Body of pancreas (tissue), 4 donors: ENCODE data around the gene EPB41L5. TPM values are rescaled to one million over a fixed set of nuclear protein-coding genes. Genes with fewer than 3 reads are reported as not detected.

Experiments used
- ATAC-seq: fragments of 150-250 bp; one replicate; pipeline ENCODE4 v1.9.1; 2016
- DNase-seq, 4 donors: peaks; one replicate each; pipeline ENCODE4 v3.0.0-alpha.2; 2019
- H3K27ac ChIP-seq, 4 donors: fragments of 200-600 bp; sonication (generic); 1 replicate in 3 of 4; 2 replicates in 1 of 4; pipeline versions ENCODE4 v1.5.1 to v1.6.1; 2016 to 2019; ENCODE audit warnings: mild to moderate bottlenecking in 1 of 4, mixed read lengths in 1 of 4, moderate library complexity in 1 of 4
- H3K27me3 ChIP-seq, 2 donors: fragments of 200-600 bp; sonication (generic); one replicate each; pipeline ENCODE4 v1.6.0; 2016; ENCODE audit warnings: mild to moderate bottlenecking in 1 of 2
- H3K36me3 ChIP-seq, 2 donors: fragments of 200-600 bp; sonication (generic); replicated peaks in 1 of 2; 2 replicates each; pipeline ENCODE4 v1.5.1; 2016; ENCODE audit warnings: low read depth in 2 of 2; ENCODE audit not compliant: insufficient read depth in 1 of 2
- H3K4me1 ChIP-seq: fragments of 200-600 bp; sonication (generic); one replicate; pipeline ENCODE4 v1.6.0; 2016
- H3K4me3 ChIP-seq, 2 donors: fragments of 200-600 bp; sonication (generic); 1 replicate in 1 of 2; 2 replicates in 1 of 2; pipeline ENCODE4 v1.5.1; 2016 to 2019
- H3K9me3 ChIP-seq, 3 donors: fragments of 200-600 bp; sonication (generic); 1 replicate in 2 of 3; 2 replicates in 1 of 3; pipeline ENCODE4 v1.5.1; 2016
- POLR2A ChIP-seq, 3 donors: fragments of 450-650 bp; IDR thresholded peaks; one replicate each; pipeline ENCODE4 v1.6.1; 2016; ENCODE audit warnings: antibody characterized with exemption in 3 of 3, mild to moderate bottlenecking in 2 of 3
- WGBS, 2 donors: methylation state at CpG; one replicate each; pipeline ENCODE4 v1.1.5; 2017; 5-methylcytosine and 5-hydroxymethylcytosine counted together
- intact Hi-C: fragments of 100-400 bp; cut with DNase I; formaldehyde crosslinking; loops from one replicate; pipeline ENCODE4 v1.15.1; 2023
- total RNA-seq, 2 donors: library from RNA; depleted of rRNA; stranded (reverse); fragments of >200 nt; gene quantifications; one replicate each; pipeline ENCODE4 v1.1.0, GENCODE V29; 2016
- TF ChIP-seq, protein P1 (sequence below), 7 experiments: fragments of 450-650 bp in 4 of 7; fragments of 200-600 bp in 3 of 7; sonication (generic) in 3 of 7; IDR thresholded peaks; one replicate each; pipeline ENCODE4 v1.5.1; 2016 to 2019; ENCODE audit warnings: antibody characterized with exemption in 7 of 7

Gene EPB41L5
- total RNA-seq, 2 donors from 2014 or later = 27.2 to 32.6 TPM

DNA sequence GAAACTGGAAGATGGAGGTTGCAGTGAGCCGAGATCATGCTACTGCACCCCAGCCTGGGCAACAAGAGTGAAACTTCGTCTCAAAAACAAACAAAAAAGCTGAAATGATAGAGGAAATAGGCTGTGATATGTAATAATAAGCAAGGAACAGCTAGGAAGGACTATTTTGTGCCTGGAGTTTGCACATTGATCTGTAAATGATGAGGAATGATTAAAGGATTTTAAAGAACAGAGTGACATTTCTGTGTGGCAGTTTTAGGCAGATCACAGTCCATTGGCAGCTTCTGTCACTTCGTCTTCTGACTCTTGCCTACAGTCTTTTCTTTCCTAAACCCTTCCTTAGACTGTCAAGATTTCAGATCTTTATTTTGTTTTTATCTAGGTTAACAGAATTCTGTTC, 19.4 kb downstream of the EPB41L5 start:
- no peaks in the 10 kb centered on the region for H3K27me3 ChIP-seq
- 61 to 75% methylated on average over 3 of the region's 3 CpGs for WGBS, 2 donors

DNA sequence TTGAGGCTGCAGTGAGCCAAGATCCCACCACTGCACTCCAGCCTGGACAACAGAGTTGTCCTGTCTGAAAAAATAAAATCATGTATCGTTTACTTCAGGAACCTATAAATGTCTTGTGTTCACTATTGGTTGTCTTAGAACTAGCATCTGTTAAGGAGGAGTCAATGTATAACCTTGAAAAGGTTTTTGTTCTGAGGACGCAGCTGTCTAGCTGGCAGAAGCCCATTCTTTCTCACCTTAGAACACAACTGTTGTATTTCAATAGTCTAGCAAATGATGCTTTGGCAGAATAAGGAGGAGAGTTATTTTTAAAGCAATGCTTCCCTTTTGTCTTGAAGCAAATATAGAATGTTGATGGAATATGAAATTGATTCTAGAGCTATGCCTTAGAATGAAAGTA, 21.1 kb downstream of the EPB41L5 start:
- 24 to 41% methylated on average over 2 of the region's 2 CpGs for WGBS, 2 donors
- no peak for TF ChIP-seq POLR2A (IDR thresholded peaks at IDR 0.05)
- TF ChIP-seq, protein P1, sequence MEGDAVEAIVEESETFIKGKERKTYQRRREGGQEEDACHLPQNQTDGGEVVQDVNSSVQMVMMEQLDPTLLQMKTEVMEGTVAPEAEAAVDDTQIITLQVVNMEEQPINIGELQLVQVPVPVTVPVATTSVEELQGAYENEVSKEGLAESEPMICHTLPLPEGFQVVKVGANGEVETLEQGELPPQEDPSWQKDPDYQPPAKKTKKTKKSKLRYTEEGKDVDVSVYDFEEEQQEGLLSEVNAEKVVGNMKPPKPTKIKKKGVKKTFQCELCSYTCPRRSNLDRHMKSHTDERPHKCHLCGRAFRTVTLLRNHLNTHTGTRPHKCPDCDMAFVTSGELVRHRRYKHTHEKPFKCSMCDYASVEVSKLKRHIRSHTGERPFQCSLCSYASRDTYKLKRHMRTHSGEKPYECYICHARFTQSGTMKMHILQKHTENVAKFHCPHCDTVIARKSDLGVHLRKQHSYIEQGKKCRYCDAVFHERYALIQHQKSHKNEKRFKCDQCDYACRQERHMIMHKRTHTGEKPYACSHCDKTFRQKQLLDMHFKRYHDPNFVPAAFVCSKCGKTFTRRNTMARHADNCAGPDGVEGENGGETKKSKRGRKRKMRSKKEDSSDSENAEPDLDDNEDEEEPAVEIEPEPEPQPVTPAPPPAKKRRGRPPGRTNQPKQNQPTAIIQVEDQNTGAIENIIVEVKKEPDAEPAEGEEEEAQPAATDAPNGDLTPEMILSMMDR (IDR thresholded peaks at IDR 0.05) = no peak

More for the DNA sequence above, 19.4 kb downstream of the EPB41L5 start:
- Histone ChIP-seq H3K36me3 (no peaks in the 10 kb centered on the region), H3K4me1 (peaks cover 17% of the 10 kb centered on the region), H3K27ac (no peak overlapping the region), H3K4me3 (no peak overlapping the region), H3K9me3 (no peaks in the 10 kb centered on the region)
- TF ChIP-seq, protein P1 (IDR thresholded peaks at IDR 0.05) = no peak
- intact Hi-C loops = no loop called here
- ATAC-seq (no peak), DNase-seq (no peak)

DNA sequence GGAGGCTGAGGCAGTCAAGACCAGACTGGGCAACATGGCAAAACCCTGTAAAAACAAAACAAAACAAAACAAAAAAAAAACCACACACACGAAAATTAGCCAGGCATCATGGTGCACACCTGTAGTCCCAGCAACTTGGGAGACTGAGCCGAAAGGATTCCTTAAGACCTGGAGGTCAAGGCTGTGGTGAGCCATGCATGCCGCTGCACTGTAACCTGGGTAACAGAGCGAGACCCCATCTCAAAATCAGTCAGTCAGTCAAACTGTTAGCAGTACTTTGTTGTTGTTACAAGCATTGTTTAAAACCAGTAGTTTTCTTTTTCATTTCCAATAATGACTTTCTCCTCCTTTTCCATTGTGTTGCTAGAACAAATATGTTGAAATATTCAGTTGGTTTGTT, 21.7 kb downstream of the EPB41L5 start:
- Histone ChIP-seq H3K4me1 (peaks cover 17% of the 10 kb centered on the region), H3K27ac (no peak overlapping the region), H3K9me3 (no peaks in the 10 kb centered on the region), H3K27me3 (no peaks in the 10 kb centered on the region), H3K36me3 (no peaks in the 10 kb centered on the region), H3K4me3 (no peak overlapping the region)
- DNase-seq = no peak
- TF ChIP-seq POLR2A (IDR thresholded peaks at IDR 0.05) = no peak
- TF ChIP-seq, protein P1 (IDR thresholded peaks at IDR 0.05) = no peak
- intact Hi-C loops = no loop called here
- 87 to 91% methylated on average over 4 of the region's 4 CpGs for WGBS, 2 donors
- ATAC-seq = no peak

More for the DNA sequence above, 21.1 kb downstream of the EPB41L5 start:
- intact Hi-C loops = no loop called here
- H3K36me3 ChIP-seq = no peaks in the 10 kb centered on the region
- no peak overlapping the region for H3K27ac ChIP-seq
- H3K4me3 ChIP-seq = no peak overlapping the region
- no peak for ATAC-seq
- peaks cover 17% of the 10 kb centered on the region for H3K4me1 ChIP-seq
- DNase-seq = peak in 1 of 4 donors; percentile 18
- no peaks in the 10 kb centered on the region for H3K9me3 ChIP-seq
- no peaks in the 10 kb centered on the region for H3K27me3 ChIP-seq

DNA sequence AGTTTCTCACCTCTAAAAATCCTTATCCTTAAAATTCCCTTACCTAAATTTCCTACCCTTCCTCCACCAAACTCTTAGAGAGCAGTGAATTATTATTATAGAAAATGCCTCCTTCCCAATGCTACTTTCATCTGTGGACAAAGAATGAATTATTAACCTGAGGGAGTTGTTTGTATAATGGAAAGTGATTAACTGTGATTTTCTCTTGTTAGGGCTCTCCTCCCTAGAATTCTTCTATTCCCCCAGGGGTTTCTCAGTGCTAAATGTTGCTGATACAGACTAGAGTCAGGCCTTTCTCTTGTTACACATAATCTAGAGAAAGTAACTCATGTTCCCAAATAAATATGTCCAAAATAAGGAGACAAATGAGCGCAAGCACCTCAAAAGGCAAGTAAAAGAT, 23.3 kb downstream of the EPB41L5 start:
- no peak overlapping the region for H3K4me3 ChIP-seq
- H3K27ac ChIP-seq = no peak overlapping the region
- no peak for DNase-seq
- 84 to 93% methylated on average over 1 of the region's 1 CpG for WGBS, 2 donors
- intact Hi-C loops = no loop called here
- TF ChIP-seq POLR2A (IDR thresholded peaks at IDR 0.05) = no peak
- TF ChIP-seq, protein P1 (IDR thresholded peaks at IDR 0.05) = no peak
- peaks cover 13% of the 10 kb centered on the region for H3K4me1 ChIP-seq
- H3K9me3 ChIP-seq = no peaks in the 10 kb centered on the region
- ATAC-seq = no peak
- no peaks in the 10 kb centered on the region for H3K27me3 ChIP-seq
- H3K36me3 ChIP-seq = no peaks in the 10 kb centered on the region

DNA sequence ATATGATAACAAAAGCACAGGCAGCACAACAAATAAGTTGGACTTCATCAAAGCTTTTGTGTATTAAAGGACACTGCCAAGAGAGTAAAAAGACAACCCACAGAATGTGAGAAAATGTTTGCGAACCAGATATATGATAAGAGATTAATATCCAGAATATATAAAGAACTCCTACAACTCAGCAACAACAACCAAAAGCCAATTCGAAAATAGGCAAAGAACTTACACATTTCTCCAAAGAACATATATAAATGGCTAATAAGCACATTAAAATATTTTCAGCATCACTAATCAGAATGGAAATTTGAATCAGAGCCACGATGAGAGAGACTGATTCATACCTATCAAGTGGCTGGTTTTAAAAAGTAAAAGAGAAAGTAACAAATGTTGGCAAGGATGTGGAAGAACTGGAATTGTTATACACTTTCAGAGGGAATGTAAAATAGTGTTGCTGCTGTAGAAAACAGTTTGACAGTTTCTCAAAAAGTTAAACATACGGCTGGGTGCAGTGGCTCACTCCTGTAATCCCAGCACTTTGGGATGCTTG, 25.2 kb downstream of the EPB41L5 start:
- 88 to 89% methylated on average over 4 of the region's 4 CpGs for WGBS, 2 donors
- H3K9me3 ChIP-seq = no peaks in the 10 kb centered on the region
- H3K36me3 ChIP-seq = no peaks in the 10 kb centered on the region
- H3K4me1 ChIP-seq = peaks cover 17% of the 10 kb centered on the region
- H3K27ac ChIP-seq = no peak overlapping the region
- TF ChIP-seq, protein P1 (IDR thresholded peaks at IDR 0.05) = no peak
- no peak for TF ChIP-seq POLR2A (IDR thresholded peaks at IDR 0.05)
- no peak overlapping the region for H3K4me3 ChIP-seq
- intact Hi-C loops = no loop called here
- ATAC-seq (no peak), DNase-seq (no peak)
- no peaks in the 10 kb centered on the region for H3K27me3 ChIP-seq
